GM12874 (cell line): Measurements from ENCODE around the gene DERL3.

ENCODE experiments used
- TF ChIP-seq, protein P1 (sequence below): IDR thresholded peaks from 2 replicates; pipeline ENCODE4 v1.5.1; 2011; ENCODE audit warnings: low read depth, mild to moderate bottlenecking, control low read depth, low read length, moderate library complexity; ENCODE audit not compliant: insufficient read depth

DERL3 gene

DNA sequence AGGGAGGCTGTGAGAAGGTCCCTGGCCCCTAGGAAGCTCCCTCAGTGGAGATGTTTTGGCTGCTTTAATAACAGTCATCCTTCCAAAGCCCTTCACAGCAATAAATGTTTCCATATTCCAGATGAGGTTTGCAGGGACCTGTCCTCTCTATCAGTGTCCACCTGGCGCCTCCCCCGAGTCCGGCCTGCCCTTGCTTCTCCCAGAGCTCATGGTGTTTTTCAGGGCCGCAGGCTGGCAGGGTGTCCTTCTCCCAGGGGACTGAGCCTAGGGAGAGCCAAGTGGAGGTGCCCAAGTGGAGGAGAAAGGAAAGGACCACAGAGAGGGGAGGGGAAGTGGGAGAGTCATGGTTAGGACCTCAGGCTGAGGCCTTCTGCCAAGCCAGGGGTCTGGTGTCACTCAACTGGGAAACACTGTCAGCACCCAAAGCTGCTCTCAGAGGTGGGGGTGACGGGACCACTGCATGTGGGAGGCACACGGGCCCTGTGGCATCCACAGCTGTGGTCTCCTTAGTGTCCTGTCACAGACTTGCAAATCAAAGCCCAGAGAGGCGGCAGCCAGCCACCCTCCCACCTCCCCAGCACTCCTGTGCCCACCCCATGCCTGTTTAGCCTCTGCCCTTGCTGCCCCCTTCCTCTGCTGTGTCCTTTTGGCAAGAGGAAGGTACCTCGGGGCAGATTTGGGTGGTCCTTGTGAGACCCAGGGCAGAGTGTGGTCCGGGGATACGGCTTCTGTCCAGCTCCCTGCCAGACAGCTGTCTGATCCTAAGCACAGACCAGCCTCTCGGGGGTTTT lies 6.4 kb downstream of the DERL3 start:
- TF ChIP-seq, protein P1, sequence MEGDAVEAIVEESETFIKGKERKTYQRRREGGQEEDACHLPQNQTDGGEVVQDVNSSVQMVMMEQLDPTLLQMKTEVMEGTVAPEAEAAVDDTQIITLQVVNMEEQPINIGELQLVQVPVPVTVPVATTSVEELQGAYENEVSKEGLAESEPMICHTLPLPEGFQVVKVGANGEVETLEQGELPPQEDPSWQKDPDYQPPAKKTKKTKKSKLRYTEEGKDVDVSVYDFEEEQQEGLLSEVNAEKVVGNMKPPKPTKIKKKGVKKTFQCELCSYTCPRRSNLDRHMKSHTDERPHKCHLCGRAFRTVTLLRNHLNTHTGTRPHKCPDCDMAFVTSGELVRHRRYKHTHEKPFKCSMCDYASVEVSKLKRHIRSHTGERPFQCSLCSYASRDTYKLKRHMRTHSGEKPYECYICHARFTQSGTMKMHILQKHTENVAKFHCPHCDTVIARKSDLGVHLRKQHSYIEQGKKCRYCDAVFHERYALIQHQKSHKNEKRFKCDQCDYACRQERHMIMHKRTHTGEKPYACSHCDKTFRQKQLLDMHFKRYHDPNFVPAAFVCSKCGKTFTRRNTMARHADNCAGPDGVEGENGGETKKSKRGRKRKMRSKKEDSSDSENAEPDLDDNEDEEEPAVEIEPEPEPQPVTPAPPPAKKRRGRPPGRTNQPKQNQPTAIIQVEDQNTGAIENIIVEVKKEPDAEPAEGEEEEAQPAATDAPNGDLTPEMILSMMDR = no peak

DNA sequence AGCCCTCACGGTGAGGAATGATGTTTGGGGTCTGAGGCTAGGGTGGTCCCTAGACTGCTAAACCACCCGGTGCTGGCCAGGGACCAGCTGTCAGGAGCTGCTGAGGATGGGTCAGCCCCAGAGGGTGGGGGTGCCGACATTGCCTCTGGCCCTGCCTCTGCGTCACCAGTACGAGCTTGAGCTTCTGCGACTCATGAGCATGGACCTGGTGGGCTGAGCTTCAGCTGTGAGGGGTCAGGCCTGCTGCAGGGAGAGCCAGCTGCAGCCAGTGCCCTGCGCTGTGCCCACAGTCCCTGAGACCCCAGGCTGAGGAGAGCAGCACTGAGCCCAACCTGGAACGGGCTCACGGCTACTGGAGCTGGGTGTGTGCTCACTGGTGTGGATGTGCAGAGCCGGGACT lies 7.0 kb downstream of the DERL3 start:
- TF ChIP-seq, protein P1 = no peak

DNA sequence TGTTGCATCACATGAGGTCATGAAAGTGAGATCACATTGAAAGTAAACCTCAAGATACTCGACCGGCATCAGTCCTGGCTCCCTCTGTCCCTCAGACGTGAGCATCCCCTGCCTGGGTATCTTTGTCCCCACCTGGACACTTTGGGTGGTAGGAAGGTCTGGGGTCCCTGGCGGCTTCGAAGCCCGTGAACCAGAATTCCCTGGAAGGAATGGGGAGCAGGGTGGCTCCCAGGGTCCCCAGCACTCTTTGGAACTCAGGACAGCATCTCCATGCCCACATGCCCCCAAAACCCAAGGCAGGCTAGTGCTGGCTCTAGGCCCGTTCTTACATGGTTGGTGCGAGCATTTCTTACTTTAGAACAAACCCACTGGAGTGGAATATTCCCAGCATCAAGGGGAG lies 7.5 kb downstream of the DERL3 start:
- TF ChIP-seq, protein P1 = no peak

- TF ChIP-seq, protein P1 = no peak
These were observed 8.9 kb downstream of the DERL3 start for GRCh38 chr22:23829845-23830372.

DNA sequence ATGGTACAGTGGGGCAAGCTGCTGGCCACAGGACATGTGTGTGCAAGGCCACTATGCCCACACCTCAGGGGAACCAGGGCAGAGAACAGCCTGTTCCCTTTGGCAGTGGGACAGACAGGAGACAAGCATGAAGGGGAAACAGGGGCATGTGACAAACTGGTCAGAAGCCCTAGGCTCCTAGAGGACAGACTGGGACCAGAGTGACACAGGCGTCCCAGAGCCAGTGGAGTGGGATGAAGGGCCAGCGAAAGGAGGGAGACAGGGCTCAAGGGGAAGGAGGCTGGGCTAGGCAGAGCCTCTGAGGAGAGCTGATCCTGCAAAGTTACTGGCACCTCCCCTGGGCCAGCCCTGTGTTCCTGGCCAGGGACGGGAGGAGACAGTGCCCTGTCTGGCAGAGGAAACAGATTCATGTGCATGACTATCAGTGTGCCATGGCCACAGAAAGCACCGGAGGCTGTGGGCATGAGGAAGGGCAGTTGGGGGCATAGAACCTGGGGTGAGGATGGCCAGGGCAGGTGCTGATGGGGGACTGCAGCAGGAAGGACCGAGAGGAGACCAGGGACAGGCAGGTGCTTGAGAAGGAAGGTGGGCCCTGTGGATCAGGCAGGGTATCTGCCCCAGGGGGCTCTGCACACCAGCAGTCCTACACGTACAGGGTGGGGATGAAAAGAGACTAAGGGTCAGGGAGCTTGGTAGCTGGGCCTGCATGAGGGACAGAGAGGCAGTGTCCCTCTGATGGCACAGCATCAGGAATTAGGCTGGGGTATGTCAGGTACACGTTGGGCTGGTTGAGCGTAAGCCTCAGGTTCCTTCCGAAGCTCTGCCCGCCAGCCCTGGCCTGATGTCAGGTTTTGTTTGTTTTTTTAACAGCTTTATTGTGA lies 9.8 kb downstream of the DERL3 start:
- TF ChIP-seq, protein P1 = no peak

- TF ChIP-seq, protein P1 = no peak
These were observed 11.3 kb downstream of the DERL3 start for GRCh38 chr22:23827351-23827995.
